ENCODE results near the gene SPTBN5.

The SPTBN5 gene

GRCh38 chr15:41804916-41805666 lies 88.8 kb downstream of the SPTBN5 start:
- no peak for DNase-seq (ENCODE audit: low read depth in 2 of 2)

DNA sequence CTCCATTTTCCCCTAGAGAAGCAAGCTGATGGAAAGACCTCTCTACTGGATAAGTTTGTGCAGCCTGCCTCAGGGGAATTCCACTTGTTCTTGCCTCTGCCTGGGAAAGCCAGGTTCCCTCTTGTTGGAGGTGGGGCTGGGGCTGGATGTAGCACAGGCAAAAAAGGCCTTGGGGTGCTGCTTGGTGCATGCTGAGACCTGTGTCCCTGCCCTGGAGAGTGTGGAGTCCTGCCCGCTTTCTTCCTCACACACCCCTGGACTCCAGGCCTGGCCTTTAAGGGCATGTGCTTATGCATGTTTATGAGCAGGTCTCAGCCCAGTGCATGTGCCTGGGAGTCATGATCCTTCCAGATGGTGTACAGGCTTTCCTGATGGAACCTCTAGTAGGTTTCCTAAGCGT lies 89.5 kb downstream of the SPTBN5 start:
- no peak for DNase-seq (ENCODE audit: low read depth in 2 of 2)

DNA sequence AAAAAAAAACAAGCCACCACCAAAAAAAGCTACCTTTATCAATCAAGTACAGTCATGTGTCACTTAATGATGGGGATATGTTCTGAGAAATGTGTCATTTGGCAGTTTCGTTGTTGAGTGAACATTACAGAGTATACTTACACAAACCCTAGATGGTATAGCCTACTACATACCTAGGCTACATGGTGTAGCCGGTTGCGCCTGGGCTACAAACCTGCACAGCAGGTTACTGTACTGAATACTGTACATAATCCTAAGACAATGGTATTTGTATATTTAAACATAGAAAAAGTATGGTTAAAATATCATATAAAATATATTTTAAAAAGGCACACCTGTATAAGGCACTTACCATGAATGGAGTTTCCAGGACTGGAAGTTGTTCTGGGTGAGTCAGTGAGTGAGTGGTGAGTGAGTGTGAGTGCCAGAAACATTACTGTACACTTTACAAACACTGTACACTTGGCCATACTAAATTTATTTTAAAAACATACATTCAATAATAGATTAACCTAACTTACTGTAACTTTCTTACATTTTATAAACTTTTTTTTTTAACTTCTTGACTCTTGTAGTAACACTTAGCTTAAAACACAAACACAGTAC lies 91.9 kb downstream of the SPTBN5 start:
- DNase-seq (ENCODE audit: low read depth in 2 of 2): no peak

DNA sequence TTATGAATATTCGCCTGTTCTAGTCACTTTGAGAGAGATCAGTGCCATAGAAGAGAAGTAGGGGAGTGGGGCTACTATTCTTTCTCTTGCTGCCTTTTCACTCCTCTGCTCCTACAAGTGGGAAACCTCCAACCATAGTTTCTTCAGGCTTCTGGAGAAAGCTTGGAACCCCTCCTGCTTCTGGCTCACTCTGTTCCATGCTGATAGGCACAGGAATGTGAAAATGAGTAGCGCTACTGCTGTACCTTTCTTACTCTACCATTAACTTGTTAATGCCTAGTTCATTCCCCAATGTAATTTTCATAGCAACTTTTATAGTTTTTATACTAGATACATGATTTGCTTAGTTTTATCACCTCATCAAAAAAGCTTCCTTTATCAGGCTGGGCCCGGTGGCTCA lies 92.7 kb downstream of the SPTBN5 start:
- no peak for DNase-seq (ENCODE audit: low read depth in 2 of 2)

GRCh38 chr15:41799488-41799805 lies 94.4 kb downstream of the SPTBN5 start:
- no peak for DNase-seq (ENCODE audit: low read depth in 2 of 2)

- DNase-seq (ENCODE audit: low read depth in 2 of 2): no peak
These were observed 95.0 kb downstream of the SPTBN5 start for GRCh38 chr15:41798607-41799487.
